B cell (primary cell): ENCODE data around the gene CPLX3. TPM values are rescaled to one million over a fixed set of nuclear protein-coding genes. Genes with fewer than 3 reads are reported as not detected.
A peak's percentile ranks its signal among the peaks of the same experiment; 100 is the strongest.

Experiments used
- ATAC-seq: fragments of 200-7000 bp; cut with Tn5 transposase; one replicate; pipeline ENCODE4 v1.10.0; 2021; ENCODE audit warnings: low read depth, mild to moderate bottlenecking, moderate number of reproducible peaks, moderate library complexity
- CTCF ChIA-PET: fragments of 350-600 bp; sonication (Branson Sonifier 250); formaldehyde crosslinking; loops from one replicate; lab custom pipeline; 2021; ENCODE audit warnings: antibody characterized with exemption, inconsistent platforms; lab: Charles Lee
- POLR2A ChIA-PET: fragments of 350-600 bp; sonication (Branson Sonifier 250); formaldehyde crosslinking; loops from one replicate; lab custom pipeline; 2021; ENCODE audit warnings: antibody characterized with exemption; lab: Charles Lee
- DNase-seq: peaks from one replicate; pipeline ENCODE4 v3.0.0; 2013
- H2AFZ ChIP-seq: 2 replicates; pipeline ENCODE4 v1.6.1; 2012; ENCODE audit warnings: mild to moderate bottlenecking, low read depth, low read length; ENCODE audit not compliant: insufficient read depth, poor library complexity, severe bottlenecking
- H3K27ac ChIP-seq, 2 donors: 1 replicate in 1 of 2; 2 replicates in 1 of 2; pipeline ENCODE4 v1.5.1; 2012 to 2013; ENCODE audit warnings: low read length in 2 of 2, mild to moderate bottlenecking in 2 of 2, moderate library complexity in 1 of 2
- H3K27me3 ChIP-seq, 4 experiments: fragments of 200-600 bp in 1 of 4; sonication (generic) in 1 of 4; replicated peaks in 1 of 4; 1 replicate in 2 of 4; 2 replicates in 2 of 4; pipeline versions ENCODE4 v1.6.1 to v1.7.0; 2013 to 2016; ENCODE audit warnings: low read length in 3 of 4, mild to moderate bottlenecking in 2 of 4, mixed read lengths in 1 of 4, moderate library complexity in 1 of 4; ENCODE audit not compliant: insufficient read depth in 4 of 4, control insufficient read depth in 3 of 4; ENCODE audit errors: control extremely low read depth in 1 of 4
- H3K36me3 ChIP-seq, 2 experiments: replicated peaks in 1 of 2; 1 replicate in 1 of 2; 2 replicates in 1 of 2; pipeline versions ENCODE4 v1.6.1 to v1.7.1; 2013; ENCODE audit warnings: low read length in 1 of 2; ENCODE audit not compliant: insufficient read depth in 2 of 2, control insufficient read depth in 1 of 2; ENCODE audit errors: control extremely low read depth in 1 of 2, extremely low read depth in 1 of 2
- H3K4me1 ChIP-seq, 2 donors: fragments of 200-600 bp in 1 of 2; sonication (generic) in 1 of 2; 1 replicate in 1 of 2; 2 replicates in 1 of 2; pipeline versions ENCODE4 v1.5.1 to v1.6.1; 2013 to 2017; ENCODE audit warnings: low read length in 2 of 2; ENCODE audit not compliant: control insufficient read depth in 2 of 2, insufficient read depth in 2 of 2
- H3K4me2 ChIP-seq: replicated peaks from 2 replicates; pipeline ENCODE3; 2012; ENCODE audit warnings: mild to moderate bottlenecking, low read depth, low read length; ENCODE audit not compliant: poor library complexity, severe bottlenecking
- H3K4me3 ChIP-seq, 5 experiments: fragments of 200-600 bp in 1 of 5; sonication (generic) in 1 of 5; 1 replicate in 3 of 5; 2 replicates in 2 of 5; pipeline versions ENCODE4 v1.5.1 to v1.7.0; 2011 to 2016; ENCODE audit warnings: low read length in 4 of 5, mild to moderate bottlenecking in 4 of 5, low read depth in 2 of 5, control low read depth in 1 of 5, moderate library complexity in 1 of 5; ENCODE audit not compliant: insufficient read depth in 1 of 5; ENCODE audit errors: control extremely low read depth in 1 of 5, extremely low read depth in 1 of 5
- H3K79me2 ChIP-seq: fragments of 200-600 bp; sonication (generic); one replicate; pipeline ENCODE4 v1.6.0; 2016; ENCODE audit warnings: low read length; ENCODE audit not compliant: control insufficient read depth, insufficient read depth
- H3K9ac ChIP-seq: fragments of 200-600 bp; sonication (generic); 2 replicates; pipeline ENCODE4 v1.6.1; 2017; ENCODE audit warnings: mild to moderate bottlenecking, low read length, moderate library complexity
- H3K9me3 ChIP-seq, 3 donors: one replicate each; pipeline versions ENCODE4 v1.6.1 to v1.7.1; 2013; ENCODE audit warnings: low read length in 2 of 3; ENCODE audit not compliant: control insufficient read depth in 2 of 3, insufficient read depth in 1 of 3; ENCODE audit errors: control extremely low read depth in 1 of 3
- H4K20me1 ChIP-seq: 2 replicates; pipeline ENCODE4 v1.6.0; 2012; ENCODE audit warnings: mild to moderate bottlenecking, low read length; ENCODE audit not compliant: insufficient read depth, control insufficient read depth, poor library complexity, severe bottlenecking
- H3K27ac Mint-ChIP-seq: one replicate; pipeline ENCODE4 v1.8.0; 2021; ENCODE audit warnings: mixed read lengths
- H3K27me3 Mint-ChIP-seq: one replicate; pipeline ENCODE4 v1.8.0; 2021; ENCODE audit warnings: mixed read lengths
- H3K4me1 Mint-ChIP-seq: one replicate; pipeline ENCODE4 v1.8.0; 2021; ENCODE audit warnings: mixed read lengths
- H3K4me3 Mint-ChIP-seq: one replicate; pipeline ENCODE4 v1.8.0; 2021; ENCODE audit warnings: mixed read lengths
- H3K9me3 Mint-ChIP-seq: one replicate; pipeline ENCODE4 v1.8.0; 2022; ENCODE audit warnings: mixed read lengths; ENCODE audit not compliant: insufficient read depth
- CTCF ChIP-seq: fragments of 200-600 bp; IDR thresholded peaks from one replicate; pipeline ENCODE4 v1.8.0; 2022; ENCODE audit warnings: antibody characterized with exemption, mild to moderate bottlenecking
- EZH2 ChIP-seq: IDR thresholded peaks from 2 replicates; pipeline ENCODE4 v1.6.1; 2012; ENCODE audit warnings: borderline replicate concordance, low read depth, mild to moderate bottlenecking, moderate library complexity, low read length; ENCODE audit not compliant: insufficient read depth, poor library complexity, severe bottlenecking
- WGBS: methylation state at CpG from one replicate; pipeline ENCODE4 v1.1.5; 2013; ENCODE audit warnings: missing lambda C conversion rate; ENCODE audit not compliant: insufficient coverage; 5-methylcytosine and 5-hydroxymethylcytosine counted together
- intact Hi-C: fragments of 100-400 bp; cut with micrococcal nuclease; formaldehyde crosslinking; loops from one replicate; pipeline ENCODE4 v1.10.0; 2022
- polyA plus RNA-seq: library from polyadenylated mRNA; depleted of rRNA; stranded (reverse); fragments of >200 nt; gene quantifications from 2 replicates; pipeline ENCODE4 v1.2.3, GENCODE V29; 2012
- total RNA-seq, 2 donors: library from RNA; stranded (reverse); fragments of 120-200 nt in 1 of 2; gene quantifications; 1 replicate in 1 of 2; 2 replicates in 1 of 2; pipeline versions ENCODE4 v1.2.3 to v1.2.4, GENCODE V29; 2013 to 2022

Gene CPLX3
- total and polyA plus RNA-seq, 2 donors (not counting 1 experiment from before 2014, with no cell fraction given), result 0.60 TPM; not detected in 1

GRCh38 chr15:74794248-74794969 is 32.0 kb upstream of the CPLX3 start:
- Histone ChIP-seq H3K79me2 (peaks cover 100% of the 10 kb centered on the region), H2AFZ (no peak overlapping the region), H3K27ac (peak overlapping the region; percentile 39 to 93), H3K27me3 (no peaks in the 10 kb centered on the region), H3K4me2 (peak overlapping the region; percentile 91), H3K4me3 (no peak overlapping the region), H3K9me3 (no peaks in the 10 kb centered on the region), H4K20me1 (peaks cover 77% of the 10 kb centered on the region), H3K36me3 (peaks cover 0 to 74% of the 10 kb centered on the region in 2 experiments), H3K9ac (peak overlapping the region; percentile 20), H3K4me1 (peaks cover 95 to 99% of the 10 kb centered on the region in 2 donors)
- POLR2A ChIA-PET, result interaction anchor here (0.6 to 15.8 kb wide), 4 partner anchors 10 to 421 kb away, joined by 3 to 572 read pairs (median 4); partner anchors contain the start of genes CSK and MPI
- ATAC-seq, result no peak
- DNase-seq, result no peak
- Mint-ChIP-seq H3K27me3 (no peaks in the 10 kb centered on the region), H3K9me3 (no peaks in the 10 kb centered on the region), H3K4me3 (peak overlapping the region; percentile 71), H3K4me1 (peaks cover 91% of the 10 kb centered on the region), H3K27ac (peak overlapping the region; percentile 74)
- 77% methylated on average over 5 of the region's 9 CpGs for WGBS
- CTCF ChIA-PET, result interaction anchor here (1.0 to 37.1 kb wide), 12 partner anchors 0 to 391 kb away, joined by 3 to 2548 read pairs (median 4); partner anchors contain the start of genes CSK, FAM219B and LMAN1L
- TF ChIP-seq EZH2 (no peak), CTCF (no peak)
- intact Hi-C loops, result no loop called here

- Histone ChIP-seq H3K4me3 (no peak overlapping the region), H3K27ac (peak overlapping the region; percentile 39 to 93), H3K27me3 (no peaks in the 10 kb centered on the region), H2AFZ (no peak overlapping the region), H3K9ac (no peak overlapping the region), H4K20me1 (peaks cover 83% of the 10 kb centered on the region), H3K9me3 (no peaks in the 10 kb centered on the region), H3K4me1 (peaks cover 96 to 99% of the 10 kb centered on the region in 2 donors), H3K36me3 (peaks cover 0 to 74% of the 10 kb centered on the region in 2 experiments), H3K79me2 (peaks cover 98% of the 10 kb centered on the region), H3K4me2 (peak overlapping the region; percentile 91)
- peak overlapping the region; percentile 74 for H3K27ac Mint-ChIP-seq
- ChIA-PET POLR2A (interaction anchor here (15.8 kb wide), 1 partner anchor 17 kb away, joined by 572 read pairs; the partner anchor contains the start of gene CSK), CTCF (interaction anchor here (1.7 to 37.1 kb wide), 5 partner anchors 0 to 162 kb away, joined by 4 to 2548 read pairs (median 117); partner anchors contain the start of genes CSK and LMAN1L)
- ATAC-seq (no peak), DNase-seq (no peak)
- no peaks in the 10 kb centered on the region for H3K9me3 Mint-ChIP-seq
- H3K27me3 Mint-ChIP-seq, result no peaks in the 10 kb centered on the region
- peak overlapping the region; percentile 71 for H3K4me3 Mint-ChIP-seq
- H3K4me1 Mint-ChIP-seq, result peaks cover 91% of the 10 kb centered on the region
- intact Hi-C loops, result no loop called here
- TF ChIP-seq EZH2 (no peak), CTCF (no peak)
- WGBS, result 77% methylated on average over 5 of the region's 9 CpGs
Measured at GRCh38 chr15:74794970-74795349, 31.5 kb upstream of the CPLX3 start.
